HCT116 (cell line): ENCODE measurements around the gene SEMA3E.

ENCODE experiments used
- CBX3 ChIP-seq: IDR thresholded peaks from 2 replicates; pipeline ENCODE4 v1.6.1; 2012; ENCODE audit warnings: low read depth
- CTCF ChIP-seq, 3 experiments: fragments of 200-600 bp in 1 of 3; sonication (generic) in 1 of 3; IDR thresholded peaks in 2 of 3; conservative IDR thresholded peaks in 1 of 3; 2 replicates each; pipeline ENCODE4 v1.5.1; 2012 to 2017; ENCODE audit warnings: low read depth in 2 of 3, low read length in 2 of 3, antibody characterized with exemption in 1 of 3, borderline replicate concordance in 1 of 3, control low read depth in 1 of 3, mild to moderate bottlenecking in 1 of 3, mixed read lengths in 1 of 3, mixed run types in 1 of 3, moderate library complexity in 1 of 3; ENCODE audit not compliant: insufficient read depth in 1 of 3
- EGR1 ChIP-seq: IDR thresholded peaks from 2 replicates; pipeline ENCODE4 v1.6.1; 2012; ENCODE audit warnings: low read depth
- EZH2 ChIP-seq: fragments of 200-600 bp; sonication (generic); IDR thresholded peaks from 2 replicates; pipeline ENCODE4 v1.6.1; 2017; ENCODE audit warnings: antibody characterized with exemption, mixed run types
- JUND ChIP-seq: IDR thresholded peaks from 2 replicates; pipeline ENCODE4 v1.6.1; 2012
- POLR2A ChIP-seq: IDR thresholded peaks from 2 replicates; pipeline ENCODE4 v1.7.0; 2011; ENCODE audit warnings: borderline replicate concordance; ENCODE audit not compliant: insufficient read depth, insufficient read length; ENCODE audit errors: extremely low read depth
- RAD21 ChIP-seq: IDR thresholded peaks from 2 replicates; pipeline ENCODE4 v1.6.1; 2012; ENCODE audit warnings: low read depth, mild to moderate bottlenecking
- REST ChIP-seq: IDR thresholded peaks from 2 replicates; pipeline ENCODE4 v1.6.1; 2012; ENCODE audit warnings: low read depth
- SP1 ChIP-seq: IDR thresholded peaks from 2 replicates; pipeline ENCODE4 v1.6.1; 2012; ENCODE audit warnings: low read depth
- ZNF274 ChIP-seq: fragments of 200-500 bp; sonication (Bioruptor generic); IDR thresholded peaks from 2 replicates; pipeline ENCODE4 v1.6.1; 2014; ENCODE audit warnings: mild to moderate bottlenecking, low read depth, low read length, inconsistent platforms

GRCh38 chr7:83693256-83693655 lies 44.3 kb upstream of the SEMA3E start:
- TF ChIP-seq EZH2 (no peak), CTCF (IDR thresholded peaks at IDR 0.05 in 2 of 3, conservative IDR thresholded peaks at IDR 0.05 in 1 of 3; ENCODE audit: borderline replicate concordance in 1 of 3, insufficient read depth in 1 of 3, low read depth in 2 of 3, low read length in 2 of 3) (no peak), RAD21 (no peak), CBX3 (no peak), EGR1 (no peak), POLR2A (no peak), REST (no peak), SP1 (no peak), JUND (no peak), ZNF274 (no peak)
